ENCODE results near the gene DDTL.
"Not testable (repeated sequence)": the region's sequence is repeated elsewhere in the genome, so short reads cannot be mapped to it uniquely, and the experiment has no call there.

DDTL gene

DNA sequence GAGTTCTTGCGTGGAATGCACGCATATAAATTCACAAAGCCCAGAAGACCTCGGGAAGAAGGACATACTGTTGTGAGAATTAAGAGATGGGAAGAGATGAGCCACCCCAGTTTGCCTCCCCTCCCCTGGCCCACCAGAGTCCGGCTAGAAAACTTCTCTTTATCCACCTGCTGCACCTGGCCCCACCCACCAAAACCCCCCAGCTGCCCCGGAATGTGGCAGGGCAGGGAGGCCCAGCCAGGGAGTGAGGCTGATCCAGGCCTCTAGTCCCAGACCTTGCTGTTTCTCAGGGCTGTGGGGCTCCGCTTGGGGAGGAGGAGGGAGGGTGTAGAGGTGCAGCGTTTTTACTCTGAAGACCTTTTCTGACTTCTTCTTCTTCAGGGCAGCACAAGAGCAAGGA, 13.9 kb downstream of the DDTL start:
- not testable (repeated sequence) for H3K4me3 Mint-ChIP-seq; H3K27ac Mint-ChIP-seq; H3K27me3 Mint-ChIP-seq (ENCODE audit: low read depth); H3K9me3 Mint-ChIP-seq; H3K36me3 Mint-ChIP-seq (ENCODE audit: low read depth); H3K4me1 Mint-ChIP-seq (ENCODE audit: low read depth)

GRCh38 chr22:23984430-23984829, 17.7 kb downstream of the DDTL start:
- Mint-ChIP-seq H3K9me3 (no peaks in the 10 kb centered on the region), H3K4me1 (ENCODE audit: low read depth) (peaks cover 2% of the 10 kb centered on the region), H3K4me3 (no peak overlapping the region), H3K36me3 (ENCODE audit: low read depth) (no peaks in the 10 kb centered on the region), H3K27me3 (ENCODE audit: low read depth) (peaks cover 7% of the 10 kb centered on the region), H3K27ac (no peak overlapping the region)

GRCh38 chr22:23986089-23986488, 19.4 kb downstream of the DDTL start:
- H3K4me1 Mint-ChIP-seq (ENCODE audit: low read depth); H3K27ac Mint-ChIP-seq; H3K27me3 Mint-ChIP-seq (ENCODE audit: low read depth); H3K9me3 Mint-ChIP-seq; H3K36me3 Mint-ChIP-seq (ENCODE audit: low read depth); H3K4me3 Mint-ChIP-seq: not testable (repeated sequence)

GRCh38 chr22:23986538-23987178, 20.0 kb downstream of the DDTL start:
- H3K9me3 Mint-ChIP-seq; H3K4me3 Mint-ChIP-seq; H3K27ac Mint-ChIP-seq; H3K27me3 Mint-ChIP-seq (ENCODE audit: low read depth); H3K4me1 Mint-ChIP-seq (ENCODE audit: low read depth); H3K36me3 Mint-ChIP-seq (ENCODE audit: low read depth): not testable (repeated sequence)

- H3K36me3 Mint-ChIP-seq (ENCODE audit: low read depth); H3K4me3 Mint-ChIP-seq; H3K27me3 Mint-ChIP-seq (ENCODE audit: low read depth); H3K9me3 Mint-ChIP-seq; H3K27ac Mint-ChIP-seq; H3K4me1 Mint-ChIP-seq (ENCODE audit: low read depth): not testable (repeated sequence)
These were observed 23.0 kb downstream of the DDTL start for GRCh38 chr22:23989583-23990244.

- not testable (repeated sequence) for H3K9me3 Mint-ChIP-seq; H3K27ac Mint-ChIP-seq; H3K4me3 Mint-ChIP-seq; H3K36me3 Mint-ChIP-seq (ENCODE audit: low read depth); H3K4me1 Mint-ChIP-seq (ENCODE audit: low read depth)
- peaks cover 18% of the 10 kb centered on the region for H3K27me3 Mint-ChIP-seq (ENCODE audit: low read depth)
These were observed 26.4 kb downstream of the DDTL start for GRCh38 chr22:23993080-23993479.

- not testable (repeated sequence) for H3K27ac Mint-ChIP-seq; H3K36me3 Mint-ChIP-seq (ENCODE audit: low read depth); H3K4me3 Mint-ChIP-seq; H3K4me1 Mint-ChIP-seq (ENCODE audit: low read depth); H3K9me3 Mint-ChIP-seq
- H3K27me3 Mint-ChIP-seq (ENCODE audit: low read depth), result peaks cover 18% of the 10 kb centered on the region
These were observed 27.0 kb downstream of the DDTL start for GRCh38 chr22:23993581-23994177.

DNA sequence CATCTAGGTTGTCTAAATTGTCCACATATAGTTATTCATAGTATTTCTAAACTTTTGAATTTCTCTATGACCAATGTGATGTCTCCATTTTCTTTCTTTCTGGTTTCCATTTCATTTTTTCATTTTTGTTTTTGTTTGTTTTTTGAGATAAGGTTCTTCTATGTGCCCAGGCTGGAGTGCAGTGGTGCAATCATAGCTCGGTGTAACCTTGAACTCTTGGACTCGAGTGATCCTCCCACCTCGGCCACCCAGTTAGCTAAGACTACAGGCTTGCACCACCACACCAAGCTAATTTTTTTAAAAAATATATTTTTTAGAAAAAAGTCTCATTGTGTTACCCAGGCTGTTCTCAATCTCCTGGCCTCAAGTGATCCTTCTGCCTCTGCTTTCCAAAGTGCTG, 30.4 kb downstream of the DDTL start:
- Mint-ChIP-seq H3K36me3 (ENCODE audit: low read depth) (no peaks in the 10 kb centered on the region), H3K27me3 (ENCODE audit: low read depth) (peaks cover 18% of the 10 kb centered on the region), H3K27ac (no peak overlapping the region), H3K4me3 (no peak overlapping the region), H3K4me1 (ENCODE audit: low read depth) (no peaks in the 10 kb centered on the region), H3K9me3 (no peaks in the 10 kb centered on the region)

- not testable (repeated sequence) for H3K9me3 Mint-ChIP-seq; H3K27ac Mint-ChIP-seq; H3K4me1 Mint-ChIP-seq (ENCODE audit: low read depth); H3K4me3 Mint-ChIP-seq; H3K36me3 Mint-ChIP-seq (ENCODE audit: low read depth)
- H3K27me3 Mint-ChIP-seq (ENCODE audit: low read depth), result peaks cover 18% of the 10 kb centered on the region
These were observed 33.1 kb downstream of the DDTL start for GRCh38 chr22:23999779-24000178.

- Mint-ChIP-seq H3K36me3 (ENCODE audit: low read depth) (no peaks in the 10 kb centered on the region), H3K27me3 (ENCODE audit: low read depth) (peaks cover 8% of the 10 kb centered on the region), H3K27ac (no peak overlapping the region), H3K9me3 (no peaks in the 10 kb centered on the region), H3K4me1 (ENCODE audit: low read depth) (no peaks in the 10 kb centered on the region), H3K4me3 (no peak overlapping the region)
These were observed 34.6 kb downstream of the DDTL start for GRCh38 chr22:24001314-24001713.

DNA sequence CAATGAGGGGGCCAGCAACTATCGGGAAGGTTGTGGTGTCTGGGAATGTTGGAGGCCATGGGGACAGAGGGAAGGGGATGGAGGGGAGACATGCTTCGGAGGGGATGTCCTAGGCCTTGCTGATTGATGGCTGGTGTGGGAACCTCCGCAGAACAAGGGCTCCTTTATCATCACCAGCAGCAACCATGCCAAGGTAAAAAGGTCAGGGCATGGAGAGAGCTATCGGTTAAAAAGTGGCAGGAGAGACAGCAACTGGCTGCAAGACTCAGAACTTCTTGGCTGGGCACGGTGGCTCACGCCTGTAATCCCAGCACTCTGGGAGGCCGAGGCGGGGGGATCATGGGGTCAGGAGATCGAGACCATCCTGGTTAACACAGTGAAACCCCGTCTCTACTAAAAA, 35.6 kb downstream of the DDTL start:
- Mint-ChIP-seq H3K4me1 (ENCODE audit: low read depth) (no peaks in the 10 kb centered on the region), H3K4me3 (no peak overlapping the region), H3K27ac (no peak overlapping the region), H3K9me3 (no peaks in the 10 kb centered on the region), H3K27me3 (ENCODE audit: low read depth) (peaks cover 5% of the 10 kb centered on the region), H3K36me3 (ENCODE audit: low read depth) (no peaks in the 10 kb centered on the region)

DNA sequence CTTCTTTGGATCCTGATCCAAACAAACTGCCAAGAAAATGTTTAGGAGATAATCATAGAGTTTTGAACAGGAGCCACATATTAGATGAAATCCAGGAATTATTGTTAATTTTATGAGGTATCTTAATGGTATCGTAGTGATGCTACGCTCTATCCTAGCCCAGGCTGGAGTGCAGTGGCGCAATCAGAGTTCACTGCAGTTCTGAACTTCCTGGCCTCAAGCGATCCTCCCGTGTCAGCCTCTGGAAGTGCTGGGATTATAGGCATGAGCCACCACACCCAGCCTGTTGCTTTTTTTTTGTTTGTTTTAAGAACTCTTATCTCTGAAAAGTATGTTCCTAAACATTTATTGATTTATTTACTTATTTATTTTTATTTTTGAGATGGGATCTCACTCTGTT, 36.2 kb downstream of the DDTL start:
- no peak overlapping the region for H3K4me3 Mint-ChIP-seq
- H3K9me3 Mint-ChIP-seq, result no peaks in the 10 kb centered on the region
- H3K4me1 Mint-ChIP-seq (ENCODE audit: low read depth), result no peaks in the 10 kb centered on the region
- H3K36me3 Mint-ChIP-seq (ENCODE audit: low read depth), result no peaks in the 10 kb centered on the region
- no peak overlapping the region for H3K27ac Mint-ChIP-seq
- H3K27me3 Mint-ChIP-seq (ENCODE audit: low read depth), result peaks cover under 1% of the 10 kb centered on the region

GRCh38 chr22:24003887-24004286, 37.2 kb downstream of the DDTL start:
- no peak overlapping the region for H3K27ac Mint-ChIP-seq
- H3K36me3 Mint-ChIP-seq (ENCODE audit: low read depth), result no peaks in the 10 kb centered on the region
- H3K27me3 Mint-ChIP-seq (ENCODE audit: low read depth), result no peaks in the 10 kb centered on the region
- H3K4me1 Mint-ChIP-seq (ENCODE audit: low read depth), result no peaks in the 10 kb centered on the region
- no peak overlapping the region for H3K4me3 Mint-ChIP-seq
- no peaks in the 10 kb centered on the region for H3K9me3 Mint-ChIP-seq

DNA sequence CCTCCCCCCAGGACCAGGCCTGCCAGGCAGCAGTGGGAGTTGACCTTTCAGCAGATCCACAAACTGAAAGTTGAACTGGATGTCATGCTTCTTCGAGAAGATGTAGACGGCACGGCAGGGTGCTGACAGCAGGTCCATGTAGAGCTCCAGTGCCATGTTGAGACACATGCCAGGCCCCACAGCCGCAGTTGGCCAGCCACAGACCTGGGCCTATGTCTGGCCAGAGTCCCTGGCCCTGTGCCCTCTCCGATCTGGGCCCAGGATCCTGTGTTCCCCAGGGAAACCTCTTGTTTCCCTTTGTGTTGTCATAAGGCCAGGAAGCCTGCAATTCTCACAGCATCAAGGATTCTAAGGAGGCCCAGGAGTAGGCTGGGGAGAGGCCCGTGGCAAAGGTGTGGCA, 38.5 kb downstream of the DDTL start, which contains the start of gene GSTT4:
Gene GSTT4, minus strand, starts transcription at position 253 of the 400 bp plus-strand sequence. Its CDS starts 97 bp downstream, at position 156.
- Mint-ChIP-seq H3K27ac (no peak within 1 kb of the TSS), H3K9me3 (no peaks in the 10 kb centered on the region), H3K4me3 (no peak within 1 kb of the TSS), H3K27me3 (ENCODE audit: low read depth) (no peaks in the 10 kb centered on the region), H3K4me1 (ENCODE audit: low read depth) (peaks cover 2% of the 10 kb centered on the region), H3K36me3 (ENCODE audit: low read depth) (no peaks in the 10 kb centered on the region)

DNA sequence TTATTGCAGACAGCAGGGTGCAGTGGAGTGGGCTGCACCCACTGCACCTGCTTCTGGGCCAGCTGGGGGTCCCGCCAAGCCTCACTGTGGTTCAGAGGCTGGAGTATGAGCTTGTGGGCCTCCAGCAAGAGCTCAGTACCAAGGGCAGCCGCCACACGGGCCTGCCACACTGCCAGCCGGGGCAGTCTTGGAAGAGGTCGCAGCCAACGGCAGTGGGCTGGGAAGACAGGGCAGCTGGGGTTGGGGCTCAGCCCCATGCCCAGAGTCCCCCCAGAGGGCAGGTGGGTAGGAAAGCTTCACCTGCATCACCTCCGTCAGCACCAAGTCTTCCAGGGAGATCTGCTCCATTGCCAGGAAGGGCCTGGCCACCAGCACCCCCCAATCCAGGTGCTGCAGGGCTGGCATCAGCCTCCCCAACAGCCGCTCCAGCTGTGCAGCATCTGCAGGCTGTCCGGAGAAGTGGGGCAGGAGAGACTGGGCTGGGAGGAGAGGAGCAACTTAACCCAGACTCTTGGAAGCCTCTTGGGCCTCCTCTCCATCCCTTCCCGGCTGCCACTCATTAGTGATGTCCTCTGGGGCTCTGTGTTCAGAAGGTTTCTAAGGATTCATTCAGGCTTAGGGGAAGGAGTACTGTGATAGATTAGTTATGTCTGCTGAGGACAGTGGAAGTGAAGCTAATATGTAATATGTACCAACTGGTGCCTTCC, 39.7 kb downstream of the DDTL start:
- Mint-ChIP-seq H3K36me3 (ENCODE audit: low read depth) (no peaks in the 10 kb centered on the region), H3K4me3 (no peak overlapping the region), H3K9me3 (no peaks in the 10 kb centered on the region), H3K27ac (no peak overlapping the region), H3K4me1 (ENCODE audit: low read depth) (peaks cover 10% of the 10 kb centered on the region), H3K27me3 (ENCODE audit: low read depth) (no peaks in the 10 kb centered on the region)

Data from T-helper 1 cell treated with Interleukin-12 subunit alpha and Interleukin-12 subunit beta and Interleukin-4 antibody, amounts not matched to agents 30 μg/mL and 1 μg/mL, for 36 hours (primary cell).